NT2/D1 (cell line): ENCODE measurements around the gene POLRMT.

Experiments
- DNase-seq: peaks from one replicate; pipeline ENCODE4 v3.0.0-alpha.2; 2011; ENCODE audit warnings: low read depth, low spot score
- H3K27me3 ChIP-seq: 2 replicates; pipeline ENCODE4 v1.6.0; 2011; ENCODE audit warnings: mild to moderate bottlenecking; ENCODE audit not compliant: insufficient read length, insufficient read depth
- H3K36me3 ChIP-seq: 2 replicates; pipeline ENCODE4 v1.6.1; 2011; ENCODE audit warnings: mild to moderate bottlenecking, low read length, mixed read lengths; ENCODE audit not compliant: insufficient read depth, insufficient read length
- H3K4me1 ChIP-seq: 2 replicates; pipeline ENCODE4 v1.5.1; 2011; ENCODE audit not compliant: insufficient read depth, insufficient read length
- H3K4me3 ChIP-seq: 2 replicates; pipeline ENCODE4 v1.5.1; 2011; ENCODE audit warnings: low read depth; ENCODE audit not compliant: insufficient read length
- H3K9ac ChIP-seq: 2 replicates; pipeline ENCODE4 v1.6.0; 2011; ENCODE audit warnings: low read depth; ENCODE audit not compliant: insufficient read length
- H3K9me3 ChIP-seq: 2 replicates; pipeline ENCODE4 v1.5.1; 2011; ENCODE audit warnings: mild to moderate bottlenecking, low read length; ENCODE audit not compliant: insufficient read depth
- SUZ12 ChIP-seq: IDR thresholded peaks from 2 replicates; pipeline ENCODE4 v1.6.1; 2011; ENCODE audit not compliant: insufficient read length, insufficient read depth; ENCODE audit errors: extremely low read depth
- YY1 ChIP-seq: IDR thresholded peaks from 2 replicates; pipeline ENCODE4 v1.6.1; 2011; ENCODE audit not compliant: insufficient read length, insufficient read depth
- ZNF274 ChIP-seq: IDR thresholded peaks from 2 replicates; pipeline ENCODE4 v1.6.1; 2011; ENCODE audit warnings: mild to moderate bottlenecking, low read depth, low read length

The POLRMT gene

DNA sequence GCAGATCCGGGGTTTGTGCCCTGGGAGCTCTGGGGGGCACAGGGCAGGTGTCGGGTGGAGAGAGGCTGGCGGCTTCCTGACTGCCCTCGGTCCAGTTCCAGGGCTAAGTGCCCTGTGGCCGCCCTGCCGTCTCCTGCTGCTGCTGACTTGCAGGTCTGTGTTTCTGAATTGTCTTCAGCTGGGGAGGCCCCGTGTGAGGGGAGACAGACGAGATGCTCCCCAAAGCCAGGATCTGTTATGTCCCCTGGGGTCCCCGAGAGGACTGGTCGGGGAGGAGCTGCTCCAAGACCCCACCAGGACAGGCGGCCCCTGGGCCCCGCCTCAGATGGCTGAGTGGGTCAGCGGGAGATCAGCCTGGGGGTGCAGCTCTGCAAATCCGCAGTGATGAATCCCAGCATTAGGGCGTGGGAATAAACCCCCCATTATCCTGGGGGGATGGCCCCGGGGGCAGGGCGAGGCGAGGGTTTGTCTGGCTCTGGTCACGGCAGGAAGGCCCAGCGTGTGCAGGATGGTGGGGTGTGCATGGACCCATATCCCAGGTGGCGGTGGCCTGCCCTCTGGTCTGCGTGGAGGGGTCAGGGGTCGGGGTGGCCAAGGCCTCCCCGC lies 39.0 kb downstream of the POLRMT start:
- Histone ChIP-seq H3K9me3 (0 out of 2 replicates have a peak, but pooled peaks cover 5% of the 10 kb centered on the region), H3K27me3 (peaks cover 50% of the 10 kb centered on the region), H3K4me1 (peaks cover 16% of the 10 kb centered on the region), H3K9ac (peak overlapping the region; percentile 5), H3K4me3 (no peak overlapping the region), H3K36me3 (no peaks in the 10 kb centered on the region)
- TF ChIP-seq ZNF274 (no peak), YY1 (no peak), SUZ12 (no peak)
- DNase-seq = no peak

DNA sequence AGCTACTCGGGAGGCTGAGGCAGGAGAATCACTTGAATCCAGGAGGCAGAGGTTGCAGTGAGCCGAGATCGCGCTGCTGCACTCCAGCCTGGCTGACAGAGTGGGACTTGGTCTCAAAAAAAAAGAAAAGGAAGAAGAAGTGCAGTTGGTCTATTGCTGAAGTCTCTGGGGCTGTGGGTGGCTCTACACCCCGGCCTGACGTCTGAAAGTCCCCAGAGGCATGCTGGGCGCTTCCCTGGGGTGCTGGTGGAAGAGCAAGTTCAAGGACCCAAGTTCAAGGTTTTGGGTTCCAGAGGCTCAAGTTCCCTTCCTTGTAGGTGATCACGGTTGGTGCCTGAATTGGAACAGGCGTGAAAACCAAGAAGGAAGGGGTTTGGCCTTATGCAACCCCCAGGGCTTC lies 39.8 kb downstream of the POLRMT start:
- Histone ChIP-seq H3K4me1 (peaks cover 24% of the 10 kb centered on the region), H3K9me3 (0 out of 2 replicates have a peak, but pooled peaks cover 5% of the 10 kb centered on the region), H3K9ac (no peak overlapping the region), H3K36me3 (no peaks in the 10 kb centered on the region), H3K4me3 (no peak overlapping the region), H3K27me3 (peaks cover 58% of the 10 kb centered on the region)
- TF ChIP-seq YY1 = no peak
- TF ChIP-seq SUZ12 = no peak
- no peak for DNase-seq

DNA sequence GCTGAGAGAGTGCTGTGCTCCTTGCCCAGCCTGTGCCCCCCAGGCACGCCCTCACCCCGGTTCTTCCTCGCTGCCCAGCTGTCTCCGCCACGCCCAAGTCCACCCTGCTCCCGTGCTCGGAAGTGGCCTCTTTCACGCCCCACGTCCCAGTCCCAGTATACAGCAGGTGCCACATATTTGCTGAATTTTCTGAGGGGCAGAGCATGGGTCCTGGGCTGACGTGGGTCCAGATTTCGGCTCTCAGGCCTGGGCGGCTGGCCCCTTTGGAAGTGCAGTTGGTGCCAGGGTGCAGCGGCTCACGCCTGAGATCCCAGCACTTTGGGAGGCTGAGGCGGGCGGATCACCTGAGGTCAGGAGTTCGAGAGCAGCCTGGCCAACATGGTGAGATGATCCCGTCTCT lies 40.3 kb downstream of the POLRMT start:
- Histone ChIP-seq H3K4me3 (no peak overlapping the region), H3K9ac (no peak overlapping the region), H3K36me3 (no peaks in the 10 kb centered on the region), H3K27me3 (peaks cover 63% of the 10 kb centered on the region), H3K9me3 (0 out of 2 replicates have a peak, but pooled peaks cover 5% of the 10 kb centered on the region), H3K4me1 (peaks cover 28% of the 10 kb centered on the region)
- TF ChIP-seq ZNF274 (no peak), YY1 (no peak), SUZ12 (no peak)
- DNase-seq = no peak

DNA sequence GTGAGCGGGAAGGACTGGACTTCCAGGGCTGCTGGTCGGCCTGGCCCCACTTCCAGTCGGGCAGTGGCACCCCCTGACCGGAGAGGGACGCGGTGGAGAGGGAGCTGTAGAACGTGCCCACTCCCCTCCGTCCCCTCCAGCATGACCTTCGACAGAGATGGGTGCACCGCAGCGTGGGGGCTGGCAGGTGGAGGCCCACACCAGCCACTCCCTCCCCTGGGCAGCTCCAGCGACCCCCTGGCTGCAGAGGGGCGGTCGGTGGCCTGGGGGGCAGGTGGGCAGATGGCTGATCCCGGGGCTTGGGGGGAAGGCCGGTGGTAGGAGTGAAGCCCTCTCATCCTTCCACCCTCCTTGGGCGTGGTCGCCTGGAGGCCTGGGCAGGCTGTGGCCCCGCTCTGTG lies 41.2 kb downstream of the POLRMT start:
- H3K4me3 ChIP-seq = no peak overlapping the region
- peaks cover 29% of the 10 kb centered on the region for H3K4me1 ChIP-seq
- H3K9me3 ChIP-seq = no peaks in the 10 kb centered on the region
- H3K27me3 ChIP-seq = peaks cover 61% of the 10 kb centered on the region
- H3K36me3 ChIP-seq = no peaks in the 10 kb centered on the region
- DNase-seq = no peak
- H3K9ac ChIP-seq = no peak overlapping the region
- TF ChIP-seq SUZ12 = no peak
- no peak for TF ChIP-seq ZNF274
- no peak for TF ChIP-seq YY1

DNA sequence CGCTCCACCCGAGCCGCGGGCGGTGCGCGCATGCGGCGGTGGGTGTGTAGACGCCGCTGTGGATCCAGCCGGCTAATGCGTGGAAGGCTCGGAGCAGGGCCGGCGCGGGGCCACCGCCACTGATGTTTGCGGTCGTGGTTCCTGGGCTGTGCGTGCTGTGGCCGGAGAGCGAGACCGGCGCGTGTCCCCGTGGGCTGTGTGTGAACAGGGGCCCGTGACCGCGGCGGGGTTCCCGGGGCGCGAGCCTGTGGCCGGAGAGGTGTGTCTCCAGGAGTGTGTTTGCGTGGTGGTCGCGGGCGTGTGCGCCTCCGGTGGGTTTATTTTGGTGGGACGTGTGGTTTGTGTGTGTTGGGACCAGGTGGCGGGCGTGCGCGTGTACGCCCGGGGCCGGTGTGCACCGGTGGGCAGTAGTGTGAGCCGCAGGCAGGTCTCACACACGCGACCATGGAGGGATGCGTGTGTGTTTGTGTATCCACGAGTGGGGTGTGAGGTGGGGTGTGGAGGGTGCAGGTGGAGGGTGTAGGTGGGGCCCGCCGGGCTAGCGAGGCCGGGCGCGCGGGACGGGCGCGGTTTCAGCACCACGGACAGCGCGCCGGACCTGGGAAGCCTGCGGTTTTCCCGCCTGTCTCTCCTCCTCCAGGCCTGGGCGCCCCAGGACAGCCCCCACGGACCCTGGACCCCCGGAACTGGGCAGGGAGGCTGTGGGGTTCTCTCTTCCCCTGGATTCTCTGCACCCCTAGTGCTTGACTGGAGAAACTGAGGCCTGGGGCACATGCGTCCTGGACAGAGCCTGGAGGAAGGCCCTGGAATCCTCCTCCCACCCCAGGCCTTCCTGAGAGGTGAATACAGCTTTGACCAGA lies 42.0 kb downstream of the POLRMT start:
- H3K27me3 ChIP-seq = peaks cover 57% of the 10 kb centered on the region
- peak overlapping the region; percentile 21 for H3K9ac ChIP-seq
- H3K4me1 ChIP-seq = peaks cover 30% of the 10 kb centered on the region
- H3K4me3 ChIP-seq = peak overlapping the region; percentile 32
- H3K36me3 ChIP-seq = no peaks in the 10 kb centered on the region
- TF ChIP-seq SUZ12 = no peak
- TF ChIP-seq ZNF274 = no peak
- TF ChIP-seq YY1 = no peak
- no peak for DNase-seq
- H3K9me3 ChIP-seq = no peaks in the 10 kb centered on the region

DNA sequence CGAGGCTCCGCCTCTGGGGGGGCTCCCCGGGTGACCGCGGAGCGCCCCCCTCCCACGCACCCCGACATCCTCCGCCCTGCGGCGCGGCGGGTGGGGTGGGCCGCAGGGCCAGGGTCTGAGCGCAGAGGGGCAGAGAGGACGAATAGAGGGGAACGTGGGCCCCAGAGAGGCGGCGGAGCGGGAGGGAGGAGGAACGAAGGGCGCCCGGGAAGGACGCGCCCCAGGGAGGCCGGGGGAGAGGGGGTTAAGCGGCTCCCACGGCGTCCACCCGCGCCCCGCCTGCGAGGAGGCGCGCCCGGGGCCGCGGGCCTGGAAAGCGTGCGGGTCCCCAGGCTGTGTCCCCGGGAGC lies 42.6 kb downstream of the POLRMT start:
- H3K27me3 ChIP-seq = peaks cover 57% of the 10 kb centered on the region
- H3K9ac ChIP-seq = peak overlapping the region; percentile 21
- peak overlapping the region; percentile 32 for H3K4me3 ChIP-seq

DNA sequence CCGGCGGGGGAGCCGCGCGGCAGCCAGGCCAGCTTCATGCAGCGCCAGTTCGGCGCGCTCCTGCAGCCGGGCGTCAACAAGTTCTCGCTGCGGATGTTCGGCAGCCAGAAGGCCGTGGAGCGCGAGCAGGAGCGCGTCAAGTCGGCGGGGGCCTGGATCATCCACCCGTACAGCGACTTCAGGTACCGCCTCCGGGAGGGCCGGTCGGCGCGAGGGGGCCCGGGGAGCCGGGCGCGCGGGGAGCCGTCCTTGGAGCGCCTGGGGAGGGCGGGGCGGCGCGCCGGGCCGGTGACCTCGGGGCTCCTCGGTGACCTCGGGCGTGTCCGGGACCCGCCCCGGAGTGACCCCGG lies 43.0 kb downstream of the POLRMT start:
- Histone ChIP-seq H3K36me3 (no peaks in the 10 kb centered on the region), H3K4me1 (peaks cover 36% of the 10 kb centered on the region), H3K4me3 (peak overlapping the region; percentile 32), H3K9ac (peak overlapping the region; percentile 21), H3K27me3 (peaks cover 57% of the 10 kb centered on the region), H3K9me3 (no peaks in the 10 kb centered on the region)
- TF ChIP-seq SUZ12 (no peak), ZNF274 (no peak), YY1 (no peak)
- no peak for DNase-seq

More for the DNA sequence above, 42.6 kb downstream of the POLRMT start:
- no peaks in the 10 kb centered on the region for H3K9me3 ChIP-seq
- TF ChIP-seq YY1 = no peak
- no peak for TF ChIP-seq ZNF274
- TF ChIP-seq SUZ12 = no peak
- peaks cover 36% of the 10 kb centered on the region for H3K4me1 ChIP-seq
- DNase-seq = no peak
- H3K36me3 ChIP-seq = no peaks in the 10 kb centered on the region

DNA sequence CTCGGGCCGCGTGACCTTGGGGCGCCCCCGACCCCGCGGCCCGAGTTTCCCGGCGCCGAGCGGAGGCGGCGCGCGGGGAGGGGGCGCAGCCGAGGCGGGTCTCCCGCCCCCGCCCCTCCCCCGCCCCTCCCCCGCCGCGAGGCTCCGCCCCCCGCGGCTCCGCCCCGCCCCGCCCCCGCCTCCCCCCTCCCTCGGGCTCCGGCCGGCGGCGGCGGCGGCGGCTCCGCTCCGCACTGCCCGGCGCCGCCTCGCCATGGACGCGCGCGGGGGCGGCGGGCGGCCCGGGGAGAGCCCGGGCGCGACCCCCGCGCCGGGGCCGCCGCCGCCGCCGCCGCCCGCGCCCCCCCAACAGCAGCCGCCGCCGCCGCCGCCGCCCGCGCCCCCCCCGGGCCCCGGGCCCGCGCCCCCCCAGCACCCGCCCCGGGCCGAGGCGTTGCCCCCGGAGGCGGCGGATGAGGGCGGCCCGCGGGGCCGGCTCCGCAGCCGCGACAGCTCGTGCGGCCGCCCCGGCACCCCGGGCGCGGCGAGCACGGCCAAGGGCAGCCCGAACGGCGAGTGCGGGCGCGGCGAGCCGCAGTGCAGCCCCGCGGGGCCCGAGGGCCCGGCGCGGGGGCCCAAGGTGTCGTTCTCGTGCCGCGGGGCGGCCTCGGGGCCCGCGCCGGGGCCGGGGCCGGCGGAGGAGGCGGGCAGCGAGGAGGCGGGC lies 43.5 kb downstream of the POLRMT start, which contains the start of gene HCN2:
TSS of gene HCN2 (plus strand) at position 189 of the 703 bp plus-strand sequence. CDS start at position 254, 65 bp downstream.
- Histone ChIP-seq H3K9ac (peak within 1 kb of the TSS; percentile 59), H3K4me3 (peak within 1 kb of the TSS; percentile 32)

More for the DNA sequence above, 43.5 kb downstream of the POLRMT start, which contains the start of gene HCN2:
- TF ChIP-seq SUZ12 (no peak), ZNF274 (no peak), YY1 (no peak)
- Histone ChIP-seq H3K9me3 (no peaks in the 10 kb centered on the region), H3K36me3 (no peaks in the 10 kb centered on the region), H3K27me3 (peaks cover 57% of the 10 kb centered on the region), H3K4me1 (peaks cover 33% of the 10 kb centered on the region)
- DNase-seq = no peak
